IMR-90 (cell line): ENCODE results near the gene SYAP1. TPM values are rescaled to one million over a fixed set of nuclear protein-coding genes. Genes with fewer than 3 reads are reported as not detected.
"Not testable (repeated sequence)": the region's sequence is repeated elsewhere in the genome, so short reads cannot be mapped to it uniquely, and the experiment has no call there.

Experiments
- ATAC-seq: fragments of 200-7000 bp; cut with Tn5 transposase; 2 replicates; pipeline ENCODE4 v1.9.1; 2020; ENCODE audit warnings: low read depth, mild to moderate bottlenecking, moderate library complexity
- BruUV-seq: library from RNA; stranded (reverse); fragments of 400-500 nt; replicated peaks from 2 replicates; lab custom pipeline; 2021; lab: Mats Ljungman, UMichigan
- CTCF ChIA-PET: fragments of 300-600 bp; formaldehyde crosslinking; extraction: SDS; loops from one replicate; lab custom pipeline; 2021; ENCODE audit warnings: antibody characterized with exemption; lab: Yijun Ruan, JAX
- POLR2A ChIA-PET: fragments of 300-600 bp; sonication (Branson Sonifier 250); formaldehyde crosslinking; loops from one replicate; lab custom pipeline; 2022; ENCODE audit warnings: antibody characterized with exemption; ENCODE audit not compliant: unreplicated experiment; lab: Charles Lee
- DNase-seq: peaks from one replicate; pipeline ENCODE4 v3.0.0; 2013
- H2AFZ ChIP-seq: replicated peaks from 2 replicates; pipeline ENCODE3; 2013; ENCODE audit warnings: low read length, mild to moderate bottlenecking; ENCODE audit not compliant: poor library complexity
- H2AK5ac ChIP-seq: 2 replicates; pipeline ENCODE4 v1.6.1; 2013; ENCODE audit warnings: low read depth, low read length, inconsistent platforms
- H2AK9ac ChIP-seq: replicated peaks from 2 replicates; pipeline ENCODE3; 2013; ENCODE audit warnings: mild to moderate bottlenecking, low read depth, low read length, moderate library complexity; ENCODE audit not compliant: poor library complexity
- H2BK120ac ChIP-seq: 2 replicates; pipeline ENCODE4 v1.6.1; 2013; ENCODE audit warnings: low read depth, low read length, inconsistent platforms
- H2BK15ac ChIP-seq: 3 replicates; pipeline ENCODE4 v1.6.1; 2013; ENCODE audit warnings: low read depth, low read length, inconsistent platforms
- H2BK20ac ChIP-seq: 2 replicates; pipeline ENCODE4 v1.6.1; 2013; ENCODE audit warnings: low read depth, mild to moderate bottlenecking, inconsistent platforms, low read length, moderate library complexity
- H2BK5ac ChIP-seq: 2 replicates; pipeline ENCODE4 v1.6.1; 2013; ENCODE audit warnings: mild to moderate bottlenecking, low read depth, low read length, inconsistent platforms; ENCODE audit not compliant: poor library complexity, severe bottlenecking
- H3K14ac ChIP-seq: replicated peaks from 2 replicates; pipeline ENCODE4 v1.6.1; 2013; ENCODE audit warnings: low read depth, low read length, inconsistent platforms
- H3K18ac ChIP-seq: 2 replicates; pipeline ENCODE4 v1.6.1; 2013; ENCODE audit warnings: low read depth, low read length, control low read depth
- H3K23ac ChIP-seq: 2 replicates; pipeline ENCODE4 v1.6.1; 2013; ENCODE audit warnings: low read depth, low read length, inconsistent platforms
- H3K27ac ChIP-seq: 2 replicates; pipeline ENCODE4 v1.5.1; 2013; ENCODE audit warnings: mild to moderate bottlenecking, control low read depth, low read length; ENCODE audit not compliant: insufficient read depth
- H3K27me3 ChIP-seq: 2 replicates; pipeline ENCODE4 v1.6.1; 2013; ENCODE audit warnings: low read length; ENCODE audit not compliant: control insufficient read depth, insufficient read depth
- H3K36me3 ChIP-seq: 2 replicates; pipeline ENCODE4 v1.6.1; 2013; ENCODE audit warnings: low read length, mixed read lengths; ENCODE audit not compliant: control insufficient read depth, insufficient read depth
- H3K4ac ChIP-seq: 2 replicates; pipeline ENCODE4 v1.6.1; 2013; ENCODE audit warnings: low read depth, low read length, inconsistent platforms
- H3K4me1 ChIP-seq: 2 replicates; pipeline ENCODE4 v1.6.1; 2013; ENCODE audit warnings: low read length, mixed read lengths; ENCODE audit not compliant: control insufficient read depth, insufficient read depth
- H3K4me2 ChIP-seq: 2 replicates; pipeline ENCODE4 v1.6.1; 2013; ENCODE audit warnings: low read depth, mild to moderate bottlenecking, control low read depth, low read length, moderate library complexity
- H3K4me3 ChIP-seq: 2 replicates; pipeline ENCODE4 v1.5.1; 2013; ENCODE audit warnings: low read depth, mild to moderate bottlenecking, control low read depth, low read length, moderate library complexity; ENCODE audit not compliant: insufficient read depth
- H3K56ac ChIP-seq: 2 replicates; pipeline ENCODE4 v1.6.1; 2013; ENCODE audit warnings: low read length, inconsistent platforms; ENCODE audit not compliant: insufficient read depth; ENCODE audit errors: extremely low read depth
- H3K79me1 ChIP-seq, 2 experiments: 2 replicates each; pipeline ENCODE4 v1.6.1; 2013; ENCODE audit warnings: low read length in 2 of 2, inconsistent platforms in 1 of 2, low read depth in 1 of 2
- H3K9ac ChIP-seq: 2 replicates; pipeline ENCODE4 v1.6.1; 2013; ENCODE audit warnings: low read depth, low read length, control low read depth
- H3K9me1 ChIP-seq: 2 replicates; pipeline ENCODE4 v1.6.1; 2013; ENCODE audit warnings: low read length, inconsistent platforms; ENCODE audit not compliant: insufficient read depth
- H3K9me3 ChIP-seq: 2 replicates; pipeline ENCODE4 v1.6.1; 2013; ENCODE audit warnings: low read length; ENCODE audit not compliant: control insufficient read depth, insufficient read depth
- H4K20me1 ChIP-seq: 2 replicates; pipeline ENCODE4 v1.6.1; 2013; ENCODE audit warnings: low read length, inconsistent platforms; ENCODE audit not compliant: insufficient read depth
- H4K5ac ChIP-seq: 2 replicates; pipeline ENCODE4 v1.6.1; 2013; ENCODE audit warnings: mild to moderate bottlenecking, low read depth, low read length, control low read depth
- H4K8ac ChIP-seq, 2 experiments: 2 replicates each; pipeline ENCODE4 v1.6.1; 2013; ENCODE audit warnings: low read depth in 2 of 2, low read length in 2 of 2, control low read depth in 1 of 2, inconsistent platforms in 1 of 2
- H4K91ac ChIP-seq: 2 replicates; pipeline ENCODE4 v1.6.1; 2013; ENCODE audit warnings: low read depth, low read length, inconsistent platforms; ENCODE audit not compliant: insufficient read depth
- WGBS, 2 experiments: methylation state at CpG; one replicate each; pipeline versions ENCODE4 v1.1.5 to v1.1.7; 2013; ENCODE audit warnings: missing lambda C conversion rate in 2 of 2; ENCODE audit not compliant: insufficient read length in 1 of 2; ENCODE audit errors: extremely low coverage in 2 of 2; 5-methylcytosine and 5-hydroxymethylcytosine counted together
- dilution Hi-C: fragments of 300-500 bp; cut with HindIII; formaldehyde crosslinking; loops from one replicate; pipeline ENCODE4 v1.14.3; 2018; ENCODE audit warnings: low sequenced_read_pairs; ENCODE audit not compliant: unreplicated experiment
- in situ Hi-C: fragments of 300-500 bp; cut with MboI; formaldehyde crosslinking; loops from 3 replicates; pipeline ENCODE4 v1.14.3; 2019; ENCODE audit warnings: low sequenced_read_pairs, inconsistent platforms, mixed read lengths
- intact Hi-C: fragments of 100-400 bp; cut with micrococcal nuclease; formaldehyde crosslinking; loops from 2 replicates; pipeline ENCODE4 v1.10.0; 2022
- polyA plus RNA-seq, 3 experiments: library from polyadenylated mRNA; depleted of rRNA; stranded (reverse); fragments of >200 nt; gene quantifications; 2 replicates each; pipeline ENCODE4 v1.2.3, GENCODE V29; 2012; ENCODE audit warnings: low replicate concordance in 1 of 3
- total RNA-seq: library from RNA; depleted of rRNA; stranded (reverse); fragments of >200 nt; gene quantifications from 2 replicates; pipeline ENCODE4 v1.2.3, GENCODE V29; 2012

The SYAP1 gene
- total and polyA plus RNA-seq, 2 of the 4 experiments (the other 2 are of a cell fraction) = 17.7 to 35.0 TPM

GRCh38 chrX:16726347-16726988 is 7.1 kb downstream of the SYAP1 start:
- in situ Hi-C loops, dilution Hi-C loops, H2BK120ac ChIP-seq, DNase-seq, H3K23ac ChIP-seq, intact Hi-C loops, H2AK5ac ChIP-seq, H3K9me3 ChIP-seq, POLR2A ChIA-PET, H3K56ac ChIP-seq, H4K5ac ChIP-seq, H3K9me1 ChIP-seq, H3K27ac ChIP-seq, CTCF ChIA-PET, H3K27me3 ChIP-seq, H3K4ac ChIP-seq, H3K4me1 ChIP-seq, H4K8ac ChIP-seq, H2BK15ac ChIP-seq, H2BK20ac ChIP-seq, H2AK9ac ChIP-seq, H3K4me3 ChIP-seq, H4K91ac ChIP-seq, ATAC-seq, H3K9ac ChIP-seq, BruUV-seq, H2AFZ ChIP-seq, H3K18ac ChIP-seq, H3K36me3 ChIP-seq, H3K4me2 ChIP-seq, H3K14ac ChIP-seq, H2BK5ac ChIP-seq: not testable (repeated sequence)
- no CpG with 5 or more reads among the region's 5 CpGs for WGBS, 2 experiments
- H4K20me1 ChIP-seq = peaks cover 37% of the 10 kb centered on the region
- peaks cover 0 to 30% of the 10 kb centered on the region in 2 experiments; a peak in 2 of 4 replicates for H3K79me1 ChIP-seq
